H1 (cell line): ENCODE data around the gene ARHGEF10L. TPM values are rescaled to one million over a fixed set of nuclear protein-coding genes. Genes with fewer than 3 reads are reported as not detected.

Source experiments
- CTCF ChIA-PET: fragments of 300-600 bp; sonication (Branson Sonifier 250); formaldehyde crosslinking; loops from one replicate; lab custom pipeline; 2021; ENCODE audit not compliant: partially characterized antibody; lab: Charles Lee
- POLR2A ChIA-PET: fragments of 300-600 bp; sonication (Branson Sonifier 250); formaldehyde crosslinking; loops from one replicate; lab custom pipeline; 2021; ENCODE audit warnings: inconsistent platforms; ENCODE audit not compliant: partially characterized antibody; lab: Charles Lee
- DNase-seq, 2 experiments: peaks; one replicate each; pipeline versions ENCODE4 v3.0.0 to v3.0.0-alpha.2; 2010 to 2022; ENCODE audit warnings: low spot score in 2 of 2, low read depth in 1 of 2, mixed read lengths in 1 of 2
- FAIRE-seq: peaks from 2 replicates; lab custom pipeline; 2011; peaks lifted over from hg19 to GRCh38; lab: Jason Lieb, UNC
- H2AFZ ChIP-seq: 2 replicates; pipeline ENCODE4 v1.8.1; 2012; ENCODE audit warnings: low read length, inconsistent platforms
- H2AK5ac ChIP-seq: 2 replicates; pipeline ENCODE4 v1.6.1; 2013; ENCODE audit warnings: low read depth, low read length
- H2BK120ac ChIP-seq: replicated peaks from 2 replicates; pipeline ENCODE3; 2013; ENCODE audit warnings: low read depth, low read length, inconsistent platforms
- H2BK12ac ChIP-seq: 2 replicates; pipeline ENCODE4 v1.6.1; 2013; ENCODE audit warnings: low read depth, low read length
- H2BK15ac ChIP-seq: 2 replicates; pipeline ENCODE4 v1.6.1; 2013; ENCODE audit warnings: low read length
- H2BK20ac ChIP-seq: 2 replicates; pipeline ENCODE4 v1.6.1; 2013; ENCODE audit warnings: low read length
- H2BK5ac ChIP-seq: 2 replicates; pipeline ENCODE4 v1.6.1; 2013; ENCODE audit warnings: low read depth, low read length
- H3K14ac ChIP-seq: 2 replicates; pipeline ENCODE4 v1.6.1; 2013; ENCODE audit warnings: inconsistent platforms; ENCODE audit not compliant: insufficient read length
- H3K18ac ChIP-seq: 2 replicates; pipeline ENCODE4 v1.6.1; 2013; ENCODE audit warnings: low read length; ENCODE audit errors: extremely low read depth
- H3K23ac ChIP-seq: 2 replicates; pipeline ENCODE4 v1.6.1; 2013; ENCODE audit warnings: inconsistent platforms; ENCODE audit not compliant: insufficient read length
- H3K23me2 ChIP-seq: 2 replicates; pipeline ENCODE4 v1.6.1; 2013; ENCODE audit warnings: low read depth, low read length
- H3K27ac ChIP-seq: 2 replicates; pipeline ENCODE4 v1.6.1; 2011; ENCODE audit warnings: low read depth, low read length, inconsistent platforms
- H3K27me3 ChIP-seq, 4 experiments: replicated peaks in 1 of 4; 1 replicate in 1 of 4; 2 replicates in 3 of 4; pipeline versions ENCODE4 v1.6.1 to v1.8.1; 2011 to 2013; ENCODE audit warnings: low read length in 3 of 4, mild to moderate bottlenecking in 3 of 4, inconsistent platforms in 2 of 4, mixed read lengths in 2 of 4, moderate library complexity in 1 of 4; ENCODE audit not compliant: control insufficient read depth in 3 of 4, insufficient read depth in 3 of 4; ENCODE audit errors: extremely low read depth in 1 of 4
- H3K36me3 ChIP-seq, 4 experiments: 2 replicates each; pipeline versions ENCODE4 v1.6.1 to v1.8.1; 2011 to 2013; ENCODE audit warnings: mild to moderate bottlenecking in 4 of 4, low read length in 3 of 4, moderate library complexity in 2 of 4, control low read depth in 1 of 4, inconsistent platforms in 1 of 4; ENCODE audit not compliant: insufficient read depth in 4 of 4, control insufficient read depth in 2 of 4
- H3K4ac ChIP-seq: replicated peaks from 2 replicates; pipeline ENCODE3; 2013; ENCODE audit warnings: low read length, low read depth, mixed read lengths, inconsistent platforms; ENCODE audit not compliant: insufficient read length
- H3K4me1 ChIP-seq, 4 experiments: replicated peaks in 1 of 4; 1 replicate in 1 of 4; 2 replicates in 3 of 4; pipeline versions ENCODE4 v1.6.1 to v1.8.1; 2011 to 2013; ENCODE audit warnings: low read length in 3 of 4, inconsistent platforms in 2 of 4, mixed read lengths in 1 of 4; ENCODE audit not compliant: insufficient read depth in 4 of 4, control insufficient read depth in 3 of 4
- H3K4me2 ChIP-seq, 2 experiments: 2 replicates each; pipeline versions ENCODE4 v1.6.1 to v1.8.1; 2011 to 2013; ENCODE audit warnings: low read depth in 2 of 2, low read length in 2 of 2, control low read depth in 1 of 2, inconsistent platforms in 1 of 2, mild to moderate bottlenecking in 1 of 2; ENCODE audit not compliant: insufficient read depth in 1 of 2
- H3K4me3 ChIP-seq, 4 experiments: fragments of 200-600, 300-600 bp in 1 of 4; sonication (generic), shearing (Covaris generic), sonication (Bioruptor Twin) in 1 of 4; 2 replicates each; pipeline versions ENCODE4 v1.5.1 to v1.8.1; 2011 to 2016; ENCODE audit warnings: low read length in 4 of 4, low read depth in 3 of 4, control low read depth in 2 of 4, inconsistent platforms in 2 of 4, mild to moderate bottlenecking in 2 of 4, mixed read lengths in 1 of 4, moderate library complexity in 1 of 4; ENCODE audit not compliant: insufficient read depth in 2 of 4; ENCODE audit errors: extremely low read depth in 1 of 4
- H3K56ac ChIP-seq: replicated peaks from 2 replicates; pipeline ENCODE3; 2013; ENCODE audit warnings: low read depth, mild to moderate bottlenecking, mixed read lengths, low read length, inconsistent platforms; ENCODE audit not compliant: insufficient read length
- H3K79me1 ChIP-seq: 2 replicates; pipeline ENCODE4 v1.6.1; 2013; ENCODE audit warnings: low read depth, low read length, control low read depth
- H3K79me2 ChIP-seq, 2 experiments: 2 replicates each; pipeline versions ENCODE4 v1.6.1 to v1.8.1; 2012 to 2013; ENCODE audit warnings: low read length in 2 of 2, mild to moderate bottlenecking in 2 of 2, inconsistent platforms in 1 of 2; ENCODE audit not compliant: insufficient read depth in 2 of 2, control insufficient read depth in 1 of 2
- H3K9ac ChIP-seq, 4 experiments: replicated peaks in 1 of 4; 1 replicate in 1 of 4; 2 replicates in 3 of 4; pipeline versions ENCODE4 v1.6.1 to v1.8.1; 2011 to 2013; ENCODE audit warnings: low read depth in 3 of 4, low read length in 3 of 4, control low read depth in 2 of 4, mild to moderate bottlenecking in 2 of 4, moderate library complexity in 2 of 4, inconsistent platforms in 1 of 4; ENCODE audit errors: extremely low read depth in 1 of 4
- H3K9me3 ChIP-seq, 2 experiments: 2 replicates each; pipeline versions ENCODE4 v1.6.1 to v1.8.1; 2012 to 2013; ENCODE audit warnings: mild to moderate bottlenecking in 2 of 2, moderate library complexity in 2 of 2, control low read depth in 1 of 2, inconsistent platforms in 1 of 2, low read depth in 1 of 2, low read length in 1 of 2, mixed read lengths in 1 of 2; ENCODE audit not compliant: insufficient read depth in 2 of 2
- H4K20me1 ChIP-seq, 2 experiments: replicated peaks in 1 of 2; 2 replicates each; pipeline versions ENCODE3 to v1.8.1; 2011 to 2013; ENCODE audit warnings: inconsistent platforms in 2 of 2, low read length in 2 of 2, mild to moderate bottlenecking in 1 of 2; ENCODE audit not compliant: insufficient read depth in 2 of 2, control insufficient read depth in 1 of 2
- H4K5ac ChIP-seq: 2 replicates; pipeline ENCODE4 v1.6.1; 2013; ENCODE audit warnings: low read length, low read depth, mixed read lengths, inconsistent platforms; ENCODE audit not compliant: insufficient read length
- H4K8ac ChIP-seq: 2 replicates; pipeline ENCODE4 v1.8.0; 2013; ENCODE audit warnings: mild to moderate bottlenecking, moderate library complexity, low read length, inconsistent platforms; ENCODE audit not compliant: insufficient read depth; ENCODE audit errors: extremely low read depth
- H4K91ac ChIP-seq: replicated peaks from 2 replicates; pipeline ENCODE3; 2013; ENCODE audit warnings: low read length, mixed read lengths, inconsistent platforms; ENCODE audit not compliant: insufficient read length
- BCL11A ChIP-seq, 2 experiments: IDR thresholded peaks; one replicate each; pipeline ENCODE4 v1.6.1; 2011; ENCODE audit warnings: low read depth in 2 of 2, low read length in 2 of 2, mild to moderate bottlenecking in 2 of 2
- CTBP2 ChIP-seq: IDR thresholded peaks from 2 replicates; pipeline ENCODE4 v1.7.0; 2011; ENCODE audit warnings: borderline replicate concordance, mild to moderate bottlenecking, moderate library complexity, mixed read lengths, low read length; ENCODE audit not compliant: insufficient read depth, insufficient read length
- EGR1 ChIP-seq: IDR thresholded peaks from 2 replicates; pipeline ENCODE4 v1.6.1; 2011; ENCODE audit warnings: low read depth, low read length, borderline replicate concordance
- GTF2F1 ChIP-seq: IDR thresholded peaks from 2 replicates; pipeline ENCODE4 v1.6.1; 2012; ENCODE audit warnings: low read depth, low read length, improper control_type of control experiment, borderline replicate concordance
- JUND ChIP-seq: IDR thresholded peaks from 2 replicates; pipeline ENCODE4 v1.6.1; 2011; ENCODE audit warnings: mild to moderate bottlenecking, improper control_type of control experiment, low read length
- NRF1 ChIP-seq: IDR thresholded peaks from 2 replicates; pipeline ENCODE4 v1.6.1; 2011; ENCODE audit warnings: mild to moderate bottlenecking, low read depth, low read length, improper control_type of control experiment
- POU5F1 ChIP-seq: IDR thresholded peaks from 2 replicates; pipeline ENCODE4 v1.6.1; 2011; ENCODE audit warnings: low read depth, mild to moderate bottlenecking, low read length, moderate library complexity
- WGBS, 2 experiments: shearing (Covaris generic) in 1 of 2; methylation state at CpG; one replicate each; pipeline versions ENCODE4 v1.1.6 to v1.1.7; 2013 to 2015; ENCODE audit warnings: low lambda C conversion rate in 2 of 2, mixed read lengths in 2 of 2, inconsistent platforms in 1 of 2, low coverage in 1 of 2, missing lambda C conversion rate in 1 of 2; ENCODE audit not compliant: insufficient replicate concordance in 2 of 2, insufficient coverage in 1 of 2, insufficient read length in 1 of 2; ENCODE audit errors: extremely low coverage in 1 of 2, missing lambda C conversion rate in 1 of 2; 5-methylcytosine and 5-hydroxymethylcytosine counted together
- polyA plus RNA-seq, 7 experiments: library from polyadenylated mRNA; depleted of rRNA in 3 of 7; stranded (reverse) in 5 of 7; unstranded in 2 of 7; fragments of >200 nt in 5 of 7; fragments of 200-250 nt in 2 of 7; gene quantifications; 1 replicate in 5 of 7; 2 replicates in 1 of 7; 4 replicates in 1 of 7; pipeline versions ENCODE4 v1.2.1 to v1.2.3, GENCODE V29; 2011 to 2013; ENCODE audit warnings: missing spikeins in 2 of 7, mixed read lengths in 2 of 7
- total RNA-seq: library from RNA; stranded (reverse); fragmentation: NEBNext Ultra II Directional; extraction: Animal tissue kit (Norgen Biotek cat#: 25700); gene quantifications from 2 replicates; pipeline ENCODE4 v1.2.1, GENCODE V29; 2021
- TF ChIP-seq, protein P1 (sequence below), 3 experiments: IDR thresholded peaks; 1 replicate in 2 of 3; 2 replicates in 1 of 3; pipeline versions ENCODE4 v1.5.1 to v1.6.1; 2011; ENCODE audit warnings: low read length in 3 of 3, mild to moderate bottlenecking in 3 of 3, inconsistent platforms in 2 of 3, low read depth in 1 of 3, moderate library complexity in 1 of 3; ENCODE audit not compliant: insufficient read depth in 1 of 3; ENCODE audit errors: control extremely low read depth in 1 of 3
- TF ChIP-seq, protein P2 (sequence below): IDR thresholded peaks from 2 replicates; pipeline ENCODE4 v1.6.1; 2011; ENCODE audit warnings: low read length, improper control_type of control experiment
- TF ChIP-seq, protein P3 (sequence below): IDR thresholded peaks from 2 replicates; pipeline ENCODE4 v1.6.1; 2012; ENCODE audit warnings: inconsistent platforms

ARHGEF10L gene
- total and polyA plus RNA-seq, 2 of the 8 experiments (the other 6 are each of a cell fraction or from before 2014, with no cell fraction given) = 33.6 to 39.6 TPM

DNA sequence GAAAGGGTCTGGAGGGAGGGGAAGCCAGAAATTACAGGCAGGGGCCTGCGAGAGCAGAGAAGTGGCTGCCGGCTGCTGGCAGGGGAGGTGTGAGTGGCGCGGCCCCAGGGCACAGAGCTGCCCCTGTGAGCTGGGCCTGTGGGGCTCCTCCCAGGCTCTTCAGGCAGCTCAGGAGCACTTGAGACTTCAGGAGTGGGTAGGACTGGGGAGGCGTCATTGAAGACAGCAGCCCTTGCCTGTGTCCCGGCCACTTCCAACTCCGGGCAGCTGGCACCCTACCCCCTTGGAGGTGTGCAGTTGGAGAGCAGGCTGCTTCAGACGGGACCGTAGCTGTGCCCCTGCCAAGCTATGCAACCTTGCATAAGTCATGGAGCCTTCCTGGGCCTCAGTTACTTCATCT lies 128.1 kb downstream of the ARHGEF10L start:
- Histone ChIP-seq H3K4me3 (no peak overlapping the region), H2BK120ac (no peak overlapping the region), H3K4ac (no peak overlapping the region), H3K4me2 (no peak overlapping the region), H3K56ac (no peak overlapping the region), H2BK12ac (no peak overlapping the region), H2AK5ac (no peak overlapping the region), H4K91ac (no peak overlapping the region), H3K23ac (no peak overlapping the region), H3K36me3 (peaks cover 0 to 19% (median 14%) of the 10 kb centered on the region in 4 experiments; a peak in 4 of 8 replicates), H3K23me2 (0 out of 2 replicates have a peak, but pooled peaks cover 1% of the 10 kb centered on the region), H3K79me2 (no peaks in the 10 kb centered on the region), H3K4me1 (peaks cover 0 to 19% (median 7%) of the 10 kb centered on the region in 4 experiments; a peak in 5 of 7 replicates), H3K79me1 (0 out of 2 replicates have a peak, but pooled peaks cover 2% of the 10 kb centered on the region), H3K18ac (no peak overlapping the region), H3K9ac (no peak overlapping the region), H2BK5ac (no peak overlapping the region), H2AFZ (no peak overlapping the region), H3K27me3 (no peaks in the 10 kb centered on the region), H3K9me3 (no peaks in the 10 kb centered on the region), H4K20me1 (peaks cover 2 to 5% of the 10 kb centered on the region in 2 experiments), H3K14ac (no peak overlapping the region), H2BK15ac (no peak overlapping the region), H4K8ac (no peak overlapping the region), H3K27ac (no peak overlapping the region), H4K5ac (no peak overlapping the region), H2BK20ac (no peak overlapping the region)
- CTCF ChIA-PET = interaction anchor here (1.0 to 4.7 kb wide), 12 partner anchors 9 to 437 kb away, joined by 3 to 27 read pairs (median 4); no protein-coding TSS in a partner anchor
- POLR2A ChIA-PET = no interaction called here
- no peak for DNase-seq
- FAIRE-seq = no peak
- WGBS, 2 experiments = 90% methylated on average over 8 of the region's 9 CpGs; no CpG with 5 or more reads in 1 of the 2 experiments
- TF ChIP-seq, protein P1, sequence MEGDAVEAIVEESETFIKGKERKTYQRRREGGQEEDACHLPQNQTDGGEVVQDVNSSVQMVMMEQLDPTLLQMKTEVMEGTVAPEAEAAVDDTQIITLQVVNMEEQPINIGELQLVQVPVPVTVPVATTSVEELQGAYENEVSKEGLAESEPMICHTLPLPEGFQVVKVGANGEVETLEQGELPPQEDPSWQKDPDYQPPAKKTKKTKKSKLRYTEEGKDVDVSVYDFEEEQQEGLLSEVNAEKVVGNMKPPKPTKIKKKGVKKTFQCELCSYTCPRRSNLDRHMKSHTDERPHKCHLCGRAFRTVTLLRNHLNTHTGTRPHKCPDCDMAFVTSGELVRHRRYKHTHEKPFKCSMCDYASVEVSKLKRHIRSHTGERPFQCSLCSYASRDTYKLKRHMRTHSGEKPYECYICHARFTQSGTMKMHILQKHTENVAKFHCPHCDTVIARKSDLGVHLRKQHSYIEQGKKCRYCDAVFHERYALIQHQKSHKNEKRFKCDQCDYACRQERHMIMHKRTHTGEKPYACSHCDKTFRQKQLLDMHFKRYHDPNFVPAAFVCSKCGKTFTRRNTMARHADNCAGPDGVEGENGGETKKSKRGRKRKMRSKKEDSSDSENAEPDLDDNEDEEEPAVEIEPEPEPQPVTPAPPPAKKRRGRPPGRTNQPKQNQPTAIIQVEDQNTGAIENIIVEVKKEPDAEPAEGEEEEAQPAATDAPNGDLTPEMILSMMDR (IDR thresholded peaks at IDR 0.05; ENCODE audit: control extremely low read depth in 1 of 3, insufficient read depth in 1 of 3, low read depth in 1 of 3, low read length in 3 of 3) = no peak
- TF ChIP-seq EGR1 (no peak), POU5F1 (no peak), GTF2F1 (no peak), NRF1 (no peak), CTBP2 (no peak), BCL11A (IDR thresholded peaks at IDR 0.05; ENCODE audit: low read depth in 2 of 2, low read length in 2 of 2) (no peak), JUND (no peak)
- TF ChIP-seq, protein P2, sequence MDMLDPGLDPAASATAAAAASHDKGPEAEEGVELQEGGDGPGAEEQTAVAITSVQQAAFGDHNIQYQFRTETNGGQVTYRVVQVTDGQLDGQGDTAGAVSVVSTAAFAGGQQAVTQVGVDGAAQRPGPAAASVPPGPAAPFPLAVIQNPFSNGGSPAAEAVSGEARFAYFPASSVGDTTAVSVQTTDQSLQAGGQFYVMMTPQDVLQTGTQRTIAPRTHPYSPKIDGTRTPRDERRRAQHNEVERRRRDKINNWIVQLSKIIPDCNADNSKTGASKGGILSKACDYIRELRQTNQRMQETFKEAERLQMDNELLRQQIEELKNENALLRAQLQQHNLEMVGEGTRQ = no peak
- TF ChIP-seq, protein P3, sequence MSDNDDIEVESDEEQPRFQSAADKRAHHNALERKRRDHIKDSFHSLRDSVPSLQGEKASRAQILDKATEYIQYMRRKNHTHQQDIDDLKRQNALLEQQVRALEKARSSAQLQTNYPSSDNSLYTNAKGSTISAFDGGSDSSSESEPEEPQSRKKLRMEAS = no peak
